GM12801 (cell line): ENCODE results near the gene DCANP1.

ENCODE experiments used
- CTCF ChIP-seq: IDR thresholded peaks from one replicate; pipeline ENCODE4 v1.5.1; 2011; ENCODE audit warnings: control low read depth; ENCODE audit not compliant: insufficient read length; ENCODE audit errors: extremely low read depth

Gene DCANP1

GRCh38 chr5:135446615-135447014 lies 533 bp downstream of the DCANP1 start:
- TF ChIP-seq CTCF: no peak

DNA sequence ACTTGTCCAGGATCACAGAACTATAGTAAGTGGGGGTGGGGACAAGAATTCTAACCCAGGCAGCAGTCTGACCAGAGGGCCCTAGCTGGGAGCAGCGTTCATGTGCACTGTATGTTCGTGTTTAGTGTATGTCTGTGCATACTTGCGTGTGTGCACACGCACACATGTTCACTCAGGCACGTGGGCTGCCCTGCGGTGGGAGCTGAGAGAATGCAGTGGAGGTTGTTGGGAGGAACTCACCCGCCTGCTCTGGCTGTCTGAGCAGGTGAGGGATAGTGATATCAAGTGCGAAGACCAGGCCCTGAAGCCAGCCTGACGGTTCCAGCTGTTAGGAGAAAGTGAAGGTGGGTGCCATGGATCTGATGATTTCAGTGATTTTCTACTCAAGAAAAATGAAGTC lies 942 bp downstream of the DCANP1 start:
- TF ChIP-seq CTCF: no peak

GRCh38 chr5:135445306-135445985 lies 1.7 kb downstream of the DCANP1 start:
- TF ChIP-seq CTCF: no peak

DNA sequence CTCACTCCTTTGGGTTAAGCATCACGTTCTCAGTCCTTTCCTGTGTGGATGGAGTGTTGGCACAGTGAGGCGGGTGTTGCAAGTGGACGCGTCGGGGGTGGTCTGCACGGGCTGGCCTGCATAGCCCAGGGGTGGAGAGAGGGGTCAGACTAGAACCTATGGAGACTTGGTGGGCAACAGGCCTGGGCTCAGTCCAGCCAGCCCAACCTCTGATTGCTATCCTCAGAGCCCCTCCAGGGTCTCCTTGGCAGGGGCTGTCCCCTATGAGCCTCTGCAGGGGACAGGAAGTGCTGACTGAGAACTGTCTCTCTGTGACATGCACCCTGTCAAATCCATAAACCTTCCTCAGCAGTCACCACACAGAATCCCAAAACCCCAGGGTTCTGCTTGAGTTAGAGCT lies 2.3 kb downstream of the DCANP1 start:
- no peak for TF ChIP-seq CTCF

- TF ChIP-seq CTCF: no peak
Measured at GRCh38 chr5:135444360-135444759, 2.8 kb downstream of the DCANP1 start.

- TF ChIP-seq CTCF: no peak
Measured at GRCh38 chr5:135443161-135443960, 3.8 kb downstream of the DCANP1 start.

GRCh38 chr5:135442431-135443160 lies 4.6 kb downstream of the DCANP1 start:
- no peak for TF ChIP-seq CTCF
